GM18517 (cell line): ENCODE results near the gene RNF215.
"Not testable (repeated sequence)": the region's sequence is repeated elsewhere in the genome, so short reads cannot be mapped to it uniquely, and the experiment has no call there.

Source experiments
- ATAC-seq: cut with Tn5 transposase; IDR thresholded peaks from one replicate; pipeline ENCODE4 v1.9.1; 2021; ENCODE audit warnings: mild to moderate bottlenecking, moderate library complexity; ENCODE audit not compliant: unreplicated experiment

The RNF215 gene

GRCh38 chr22:30365891-30366290 is 21.3 kb downstream of the RNF215 start:
- ATAC-seq, result no peak

- no peak for ATAC-seq
Observed at GRCh38 chr22:30362651-30363281, 24.4 kb downstream of the RNF215 start.

GRCh38 chr22:30361916-30362650 is 25.1 kb downstream of the RNF215 start:
- ATAC-seq, result no peak

GRCh38 chr22:30358541-30358940 is 28.7 kb downstream of the RNF215 start:
- no peak for ATAC-seq

- no peak for ATAC-seq
Observed at GRCh38 chr22:30357650-30358215, 29.5 kb downstream of the RNF215 start.

GRCh38 chr22:30357236-30357570 is 30.0 kb downstream of the RNF215 start:
- no peak for ATAC-seq

- peak; percentile 92 for ATAC-seq
Observed at GRCh38 chr22:30356449-30357235, 30.6 kb downstream of the RNF215 start, which contains the start of the genes CCDC157 and SF3A1. Gene CCDC157, plus strand, starts transcription at chr22:30357007. Its CDS starts 8,994 bp downstream, at chr22:30366001. Gene SF3A1, minus strand, starts transcription at chr22:30356894. Its CDS starts 102 bp downstream, at chr22:30356792.

- no peak for ATAC-seq
Observed at GRCh38 chr22:30354644-30355043, 32.6 kb downstream of the RNF215 start.

GRCh38 chr22:30351226-30351625 is 36.0 kb downstream of the RNF215 start:
- ATAC-seq, result no peak

- ATAC-seq, result no peak
Observed at GRCh38 chr22:30348809-30349208, 38.4 kb downstream of the RNF215 start.

GRCh38 chr22:30348404-30348803 is 38.8 kb downstream of the RNF215 start:
- no peak for ATAC-seq

GRCh38 chr22:30347255-30347892 is 39.8 kb downstream of the RNF215 start:
- ATAC-seq, result no peak

- ATAC-seq, result no peak
Observed at GRCh38 chr22:30344447-30345200, 42.6 kb downstream of the RNF215 start.

GRCh38 chr22:30340911-30341685 is 46.1 kb downstream of the RNF215 start:
- ATAC-seq, result no peak

GRCh38 chr22:30338802-30339201 is 48.4 kb downstream of the RNF215 start:
- no peak for ATAC-seq

GRCh38 chr22:30338341-30338740 is 48.9 kb downstream of the RNF215 start:
- not testable (repeated sequence) for ATAC-seq

- ATAC-seq, result no peak
Observed at GRCh38 chr22:30337461-30337778, 49.8 kb downstream of the RNF215 start.

- no peak for ATAC-seq
Observed at GRCh38 chr22:30336752-30337460, 50.3 kb downstream of the RNF215 start.

GRCh38 chr22:30335236-30335635 is 52.0 kb downstream of the RNF215 start:
- no peak for ATAC-seq
